ENCODE measurements around the gene CDH5. TPM values are rescaled to one million over a fixed set of nuclear protein-coding genes. Genes with fewer than 3 reads are reported as not detected.

CDH5 gene
- total and polyA plus RNA-seq, 2 of the 13 experiments (the other 11 are each of a cell fraction or from before 2014, with no cell fraction given), result 0.71 to 1.1 TPM

DNA sequence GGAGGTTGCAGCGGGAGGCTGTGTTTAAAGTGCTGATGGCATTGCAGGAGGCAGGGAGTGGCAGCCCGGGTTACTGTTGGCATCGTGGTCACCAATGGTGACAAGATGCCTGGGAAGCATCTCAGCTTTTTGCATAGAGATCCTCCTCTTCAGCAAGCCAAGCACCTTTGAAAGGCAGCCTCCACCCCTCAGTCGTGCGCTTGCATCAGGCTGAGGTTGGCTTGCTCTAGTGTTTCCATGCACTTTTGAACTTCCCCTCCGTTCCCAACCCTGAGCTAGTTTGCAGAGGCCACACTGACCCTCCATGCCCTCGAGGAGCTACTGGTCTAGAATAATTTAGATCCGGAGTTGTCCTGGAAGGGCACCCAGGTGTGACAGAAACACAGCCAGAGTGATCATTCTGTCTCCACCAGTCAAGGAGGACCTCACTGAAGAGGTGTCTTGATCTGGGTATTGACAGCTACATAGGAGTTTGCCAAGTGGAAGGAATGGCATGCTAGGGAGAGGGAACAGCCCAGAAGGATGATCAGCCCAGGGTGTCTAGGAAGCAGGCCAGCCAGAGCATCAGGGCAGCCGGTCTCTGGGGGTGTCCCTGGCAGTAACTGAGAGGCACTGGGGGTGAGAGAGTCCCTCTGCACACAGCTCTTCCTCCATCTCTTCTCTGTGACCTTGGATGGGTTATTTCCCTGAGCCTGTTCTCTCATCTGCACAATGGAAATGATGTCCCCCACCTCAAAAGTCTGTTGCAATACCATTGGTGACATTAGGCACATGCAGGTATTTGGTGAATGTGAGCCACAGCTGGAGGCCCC, 68.3 kb downstream of the CDH5 start (continued):
- TF ChIP-seq, protein P1, sequence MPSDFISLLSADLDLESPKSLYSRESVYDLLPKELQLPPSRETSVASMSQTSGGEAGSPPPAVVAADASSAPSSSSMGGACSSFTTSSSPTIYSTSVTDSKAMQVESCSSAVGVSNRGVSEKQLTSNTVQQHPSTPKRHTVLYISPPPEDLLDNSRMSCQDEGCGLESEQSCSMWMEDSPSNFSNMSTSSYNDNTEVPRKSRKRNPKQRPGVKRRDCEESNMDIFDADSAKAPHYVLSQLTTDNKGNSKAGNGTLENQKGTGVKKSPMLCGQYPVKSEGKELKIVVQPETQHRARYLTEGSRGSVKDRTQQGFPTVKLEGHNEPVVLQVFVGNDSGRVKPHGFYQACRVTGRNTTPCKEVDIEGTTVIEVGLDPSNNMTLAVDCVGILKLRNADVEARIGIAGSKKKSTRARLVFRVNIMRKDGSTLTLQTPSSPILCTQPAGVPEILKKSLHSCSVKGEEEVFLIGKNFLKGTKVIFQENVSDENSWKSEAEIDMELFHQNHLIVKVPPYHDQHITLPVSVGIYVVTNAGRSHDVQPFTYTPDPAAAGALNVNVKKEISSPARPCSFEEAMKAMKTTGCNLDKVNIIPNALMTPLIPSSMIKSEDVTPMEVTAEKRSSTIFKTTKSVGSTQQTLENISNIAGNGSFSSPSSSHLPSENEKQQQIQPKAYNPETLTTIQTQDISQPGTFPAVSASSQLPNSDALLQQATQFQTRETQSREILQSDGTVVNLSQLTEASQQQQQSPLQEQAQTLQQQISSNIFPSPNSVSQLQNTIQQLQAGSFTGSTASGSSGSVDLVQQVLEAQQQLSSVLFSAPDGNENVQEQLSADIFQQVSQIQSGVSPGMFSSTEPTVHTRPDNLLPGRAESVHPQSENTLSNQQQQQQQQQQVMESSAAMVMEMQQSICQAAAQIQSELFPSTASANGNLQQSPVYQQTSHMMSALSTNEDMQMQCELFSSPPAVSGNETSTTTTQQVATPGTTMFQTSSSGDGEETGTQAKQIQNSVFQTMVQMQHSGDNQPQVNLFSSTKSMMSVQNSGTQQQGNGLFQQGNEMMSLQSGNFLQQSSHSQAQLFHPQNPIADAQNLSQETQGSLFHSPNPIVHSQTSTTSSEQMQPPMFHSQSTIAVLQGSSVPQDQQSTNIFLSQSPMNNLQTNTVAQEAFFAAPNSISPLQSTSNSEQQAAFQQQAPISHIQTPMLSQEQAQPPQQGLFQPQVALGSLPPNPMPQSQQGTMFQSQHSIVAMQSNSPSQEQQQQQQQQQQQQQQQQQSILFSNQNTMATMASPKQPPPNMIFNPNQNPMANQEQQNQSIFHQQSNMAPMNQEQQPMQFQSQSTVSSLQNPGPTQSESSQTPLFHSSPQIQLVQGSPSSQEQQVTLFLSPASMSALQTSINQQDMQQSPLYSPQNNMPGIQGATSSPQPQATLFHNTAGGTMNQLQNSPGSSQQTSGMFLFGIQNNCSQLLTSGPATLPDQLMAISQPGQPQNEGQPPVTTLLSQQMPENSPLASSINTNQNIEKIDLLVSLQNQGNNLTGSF (CRISPR knock-in tag; IDR thresholded peaks at IDR 0.05), result peak; percentile 66; the same call in 1 of the 2 replicates
- TF ChIP-seq TRIM24 (CRISPR knock-in tag; IDR thresholded peaks at IDR 0.05) (no peak), HES4 (CRISPR knock-in tag; IDR thresholded peaks at IDR 0.05; ENCODE audit: borderline replicate concordance) (no peak), MIER3 (CRISPR knock-in tag; IDR thresholded peaks at IDR 0.05; ENCODE audit: borderline replicate concordance) (no peak), HNF4G (IDR thresholded peaks at IDR 0.05; ENCODE audit: borderline replicate concordance, low read depth, low read length) (no peak), HNF4G (CRISPR knock-in tag; IDR thresholded peaks at IDR 0.05; ENCODE audit: borderline replicate concordance, low read depth) (peak; percentile 71), ERF (CRISPR knock-in tag; IDR thresholded peaks at IDR 0.05) (0 out of 2 replicates have a peak, but pooled peaks have one; percentile 22), GFI1 (CRISPR knock-in tag; IDR thresholded peaks at IDR 0.05; ENCODE audit: borderline replicate concordance) (no peak), FOXC1 (CRISPR knock-in tag; IDR thresholded peaks at IDR 0.05; ENCODE audit: borderline replicate concordance) (peak; percentile 48; the same call in 1 of the 2 replicates), MYC (CRISPR knock-in tag; IDR thresholded peaks at IDR 0.05; ENCODE audit: borderline replicate concordance) (no peak), ETV6 (CRISPR knock-in tag; conservative IDR thresholded peaks at IDR 0.05) (no peak), ZEB1 (IDR thresholded peaks at IDR 0.05; ENCODE audit: insufficient replicate concordance, low read depth) (no peak), ZNF33A (CRISPR knock-in tag; IDR thresholded peaks at IDR 0.05; ENCODE audit: borderline replicate concordance) (no peak)
- TF ChIP-seq, protein P2, sequence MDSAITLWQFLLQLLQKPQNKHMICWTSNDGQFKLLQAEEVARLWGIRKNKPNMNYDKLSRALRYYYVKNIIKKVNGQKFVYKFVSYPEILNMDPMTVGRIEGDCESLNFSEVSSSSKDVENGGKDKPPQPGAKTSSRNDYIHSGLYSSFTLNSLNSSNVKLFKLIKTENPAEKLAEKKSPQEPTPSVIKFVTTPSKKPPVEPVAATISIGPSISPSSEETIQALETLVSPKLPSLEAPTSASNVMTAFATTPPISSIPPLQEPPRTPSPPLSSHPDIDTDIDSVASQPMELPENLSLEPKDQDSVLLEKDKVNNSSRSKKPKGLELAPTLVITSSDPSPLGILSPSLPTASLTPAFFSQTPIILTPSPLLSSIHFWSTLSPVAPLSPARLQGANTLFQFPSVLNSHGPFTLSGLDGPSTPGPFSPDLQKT (CRISPR knock-in tag; IDR thresholded peaks at IDR 0.05; ENCODE audit: borderline replicate concordance), result no peak
- TF ChIP-seq, protein P3, sequence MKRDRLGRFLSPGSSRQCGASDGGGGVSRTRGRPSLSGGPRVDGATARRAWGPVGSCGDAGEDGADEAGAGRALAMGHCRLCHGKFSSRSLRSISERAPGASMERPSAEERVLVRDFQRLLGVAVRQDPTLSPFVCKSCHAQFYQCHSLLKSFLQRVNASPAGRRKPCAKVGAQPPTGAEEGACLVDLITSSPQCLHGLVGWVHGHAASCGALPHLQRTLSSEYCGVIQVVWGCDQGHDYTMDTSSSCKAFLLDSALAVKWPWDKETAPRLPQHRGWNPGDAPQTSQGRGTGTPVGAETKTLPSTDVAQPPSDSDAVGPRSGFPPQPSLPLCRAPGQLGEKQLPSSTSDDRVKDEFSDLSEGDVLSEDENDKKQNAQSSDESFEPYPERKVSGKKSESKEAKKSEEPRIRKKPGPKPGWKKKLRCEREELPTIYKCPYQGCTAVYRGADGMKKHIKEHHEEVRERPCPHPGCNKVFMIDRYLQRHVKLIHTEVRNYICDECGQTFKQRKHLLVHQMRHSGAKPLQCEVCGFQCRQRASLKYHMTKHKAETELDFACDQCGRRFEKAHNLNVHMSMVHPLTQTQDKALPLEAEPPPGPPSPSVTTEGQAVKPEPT (CRISPR knock-in tag; IDR thresholded peaks at IDR 0.05; ENCODE audit: low read depth), result no peak
- TF ChIP-seq, protein P4, sequence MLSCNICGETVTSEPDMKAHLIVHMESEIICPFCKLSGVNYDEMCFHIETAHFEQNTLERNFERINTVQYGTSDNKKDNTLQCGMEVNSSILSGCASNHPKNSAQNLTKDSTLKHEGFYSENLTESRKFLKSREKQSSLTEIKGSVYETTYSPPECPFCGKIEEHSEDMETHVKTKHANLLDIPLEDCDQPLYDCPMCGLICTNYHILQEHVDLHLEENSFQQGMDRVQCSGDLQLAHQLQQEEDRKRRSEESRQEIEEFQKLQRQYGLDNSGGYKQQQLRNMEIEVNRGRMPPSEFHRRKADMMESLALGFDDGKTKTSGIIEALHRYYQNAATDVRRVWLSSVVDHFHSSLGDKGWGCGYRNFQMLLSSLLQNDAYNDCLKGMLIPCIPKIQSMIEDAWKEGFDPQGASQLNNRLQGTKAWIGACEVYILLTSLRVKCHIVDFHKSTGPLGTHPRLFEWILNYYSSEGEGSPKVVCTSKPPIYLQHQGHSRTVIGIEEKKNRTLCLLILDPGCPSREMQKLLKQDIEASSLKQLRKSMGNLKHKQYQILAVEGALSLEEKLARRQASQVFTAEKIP (CRISPR knock-in tag; IDR thresholded peaks at IDR 0.05; ENCODE audit: borderline replicate concordance), result no peak

Measured in HepG2 (cell line).